GM13977 (cell line): ENCODE data around the gene POLE.

Experiments
- DNase-seq: peaks from one replicate; pipeline ENCODE4 v3.0.0; 2012; ENCODE audit warnings: low spot score
- in situ Hi-C: fragments of 300-500 bp; cut with MboI; formaldehyde crosslinking; loops from one replicate; pipeline ENCODE4 v1.12.0; 2022; ENCODE audit warnings: low sequenced_read_pairs, low pct_unique_long_range_greater_than_20kb, mixed read lengths, inconsistent platforms; ENCODE audit not compliant: unreplicated experiment
- TF ChIP-seq, protein P1 (sequence below): IDR thresholded peaks from 2 replicates; pipeline ENCODE4 v1.5.1; 2012; ENCODE audit warnings: mild to moderate bottlenecking, control low read depth; ENCODE audit not compliant: insufficient read depth; ENCODE audit errors: extremely low read depth, missing control alignments

POLE gene

DNA sequence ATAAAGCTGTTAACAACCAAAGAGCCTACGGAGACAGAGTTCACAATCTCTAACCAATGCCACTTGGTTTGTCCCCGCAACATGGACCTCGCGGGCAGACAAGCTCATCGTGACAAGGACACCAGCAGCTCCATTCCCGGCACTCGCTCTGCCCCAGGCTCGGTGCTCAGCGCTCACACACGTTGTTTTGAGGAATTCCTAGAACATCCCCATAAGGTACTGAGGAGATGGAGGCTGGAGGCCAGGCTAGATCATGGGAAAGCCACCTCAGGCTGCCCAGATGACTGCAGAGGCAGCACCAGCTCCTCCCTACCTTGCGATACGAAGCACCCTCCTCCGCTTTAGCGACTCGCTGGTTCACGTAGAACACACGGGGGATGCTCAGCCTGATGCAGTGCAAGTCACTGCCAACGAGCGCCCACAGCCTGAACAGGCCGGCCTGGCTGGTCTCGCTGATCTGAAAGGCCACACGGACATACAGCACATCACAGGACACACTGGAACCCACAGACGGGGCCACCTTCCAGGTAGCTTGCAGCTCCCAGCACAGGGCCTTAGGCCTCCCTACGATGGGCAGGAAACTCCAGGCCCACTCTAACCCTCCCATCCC lies 38.4 kb downstream of the POLE start:
- TF ChIP-seq, protein P1, sequence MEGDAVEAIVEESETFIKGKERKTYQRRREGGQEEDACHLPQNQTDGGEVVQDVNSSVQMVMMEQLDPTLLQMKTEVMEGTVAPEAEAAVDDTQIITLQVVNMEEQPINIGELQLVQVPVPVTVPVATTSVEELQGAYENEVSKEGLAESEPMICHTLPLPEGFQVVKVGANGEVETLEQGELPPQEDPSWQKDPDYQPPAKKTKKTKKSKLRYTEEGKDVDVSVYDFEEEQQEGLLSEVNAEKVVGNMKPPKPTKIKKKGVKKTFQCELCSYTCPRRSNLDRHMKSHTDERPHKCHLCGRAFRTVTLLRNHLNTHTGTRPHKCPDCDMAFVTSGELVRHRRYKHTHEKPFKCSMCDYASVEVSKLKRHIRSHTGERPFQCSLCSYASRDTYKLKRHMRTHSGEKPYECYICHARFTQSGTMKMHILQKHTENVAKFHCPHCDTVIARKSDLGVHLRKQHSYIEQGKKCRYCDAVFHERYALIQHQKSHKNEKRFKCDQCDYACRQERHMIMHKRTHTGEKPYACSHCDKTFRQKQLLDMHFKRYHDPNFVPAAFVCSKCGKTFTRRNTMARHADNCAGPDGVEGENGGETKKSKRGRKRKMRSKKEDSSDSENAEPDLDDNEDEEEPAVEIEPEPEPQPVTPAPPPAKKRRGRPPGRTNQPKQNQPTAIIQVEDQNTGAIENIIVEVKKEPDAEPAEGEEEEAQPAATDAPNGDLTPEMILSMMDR = no peak

DNA sequence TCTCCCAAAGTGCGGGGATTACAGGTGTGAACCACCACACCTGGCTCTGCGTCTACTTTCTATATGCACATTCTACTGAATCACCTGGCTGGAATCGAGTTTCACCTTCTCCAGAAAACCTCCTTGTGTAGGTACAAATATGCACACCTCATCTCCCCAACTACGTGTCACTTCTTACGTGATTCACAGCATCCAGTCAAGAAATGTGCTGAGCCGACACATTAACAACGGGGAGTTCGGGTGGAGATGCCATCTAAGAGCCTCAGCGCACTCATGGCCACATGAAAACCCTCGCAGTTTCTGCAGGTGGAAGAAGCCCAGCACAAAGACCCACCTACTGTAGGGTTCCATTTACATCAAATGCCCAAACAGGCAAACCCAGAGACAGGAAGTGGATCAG lies 39.3 kb downstream of the POLE start:
- no peak for DNase-seq
- in situ Hi-C loops = no loop called here
- TF ChIP-seq, protein P1 = no peak

More for the DNA sequence above, 38.4 kb downstream of the POLE start:
- in situ Hi-C loops = no loop called here
- DNase-seq = no peak

DNA sequence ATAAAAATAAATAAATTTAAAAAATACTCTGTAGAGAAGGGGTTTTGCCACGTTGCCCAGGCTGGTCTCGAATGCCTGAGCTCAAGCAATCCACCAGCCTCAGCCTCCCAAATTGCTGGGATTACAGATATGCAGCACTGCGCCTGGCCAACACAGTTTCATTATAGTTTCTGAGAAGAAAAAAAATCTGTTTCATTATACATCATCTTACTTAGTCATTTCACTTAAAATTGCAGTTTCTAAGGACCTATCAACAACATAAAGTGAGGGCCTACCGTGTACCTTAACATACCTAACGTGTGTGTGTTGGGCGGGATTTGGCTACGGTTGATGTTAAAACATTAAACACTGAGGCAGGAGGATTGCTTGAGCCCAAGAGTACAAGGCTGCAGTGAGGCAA lies 40.3 kb downstream of the POLE start:
- TF ChIP-seq, protein P1 = no peak
- no peak for DNase-seq
- in situ Hi-C loops = no loop called here

DNA sequence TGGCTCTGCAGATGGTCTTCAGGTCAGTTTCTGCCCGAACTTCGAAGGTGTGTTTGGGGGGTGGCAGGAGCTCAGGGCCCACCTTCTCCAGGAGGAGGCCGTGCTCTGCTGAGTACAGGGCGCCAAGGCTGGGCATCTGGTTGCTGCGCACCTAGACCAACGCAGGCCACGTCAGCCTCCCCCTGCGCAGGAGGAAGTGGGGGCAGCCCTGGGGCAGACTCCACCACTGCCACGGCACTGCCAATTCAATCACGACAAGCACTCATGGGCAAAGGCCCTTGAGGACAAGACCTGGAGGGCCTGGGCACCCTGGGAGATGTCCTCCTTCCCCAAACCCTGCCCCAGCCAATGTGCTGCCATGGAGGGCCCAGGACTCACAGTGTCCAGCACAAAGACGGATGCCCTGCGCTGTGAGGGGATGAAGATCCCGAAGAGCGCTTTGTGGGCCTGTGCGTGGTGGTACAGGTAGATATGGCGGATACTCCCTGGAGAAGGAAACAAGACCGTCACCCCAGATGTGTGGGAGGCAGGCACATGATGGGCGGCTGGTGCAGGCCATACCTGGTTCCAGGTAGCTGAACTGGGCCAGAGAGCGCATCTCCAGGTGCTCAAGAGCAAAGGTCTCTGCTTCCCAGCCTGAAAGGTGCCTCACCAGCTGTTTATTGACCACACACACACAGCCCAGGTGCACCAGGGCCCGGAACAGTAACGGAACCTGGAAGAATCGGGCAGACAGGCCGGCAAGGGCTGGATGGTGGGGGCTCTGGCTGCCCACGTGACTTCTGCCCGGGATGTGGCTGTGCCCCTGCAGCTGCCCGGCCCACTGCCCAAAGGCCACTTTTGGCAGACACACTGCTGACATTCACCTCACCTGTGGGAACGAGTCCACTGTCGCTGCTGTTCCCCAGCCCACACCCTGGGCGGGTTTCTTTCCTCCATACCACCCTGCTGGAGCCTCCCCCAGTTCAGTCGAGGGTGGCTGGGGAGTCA lies 44.0 kb downstream of the POLE start:
- no peak for DNase-seq
- TF ChIP-seq, protein P1 = no peak
- in situ Hi-C loops = no loop called here

DNA sequence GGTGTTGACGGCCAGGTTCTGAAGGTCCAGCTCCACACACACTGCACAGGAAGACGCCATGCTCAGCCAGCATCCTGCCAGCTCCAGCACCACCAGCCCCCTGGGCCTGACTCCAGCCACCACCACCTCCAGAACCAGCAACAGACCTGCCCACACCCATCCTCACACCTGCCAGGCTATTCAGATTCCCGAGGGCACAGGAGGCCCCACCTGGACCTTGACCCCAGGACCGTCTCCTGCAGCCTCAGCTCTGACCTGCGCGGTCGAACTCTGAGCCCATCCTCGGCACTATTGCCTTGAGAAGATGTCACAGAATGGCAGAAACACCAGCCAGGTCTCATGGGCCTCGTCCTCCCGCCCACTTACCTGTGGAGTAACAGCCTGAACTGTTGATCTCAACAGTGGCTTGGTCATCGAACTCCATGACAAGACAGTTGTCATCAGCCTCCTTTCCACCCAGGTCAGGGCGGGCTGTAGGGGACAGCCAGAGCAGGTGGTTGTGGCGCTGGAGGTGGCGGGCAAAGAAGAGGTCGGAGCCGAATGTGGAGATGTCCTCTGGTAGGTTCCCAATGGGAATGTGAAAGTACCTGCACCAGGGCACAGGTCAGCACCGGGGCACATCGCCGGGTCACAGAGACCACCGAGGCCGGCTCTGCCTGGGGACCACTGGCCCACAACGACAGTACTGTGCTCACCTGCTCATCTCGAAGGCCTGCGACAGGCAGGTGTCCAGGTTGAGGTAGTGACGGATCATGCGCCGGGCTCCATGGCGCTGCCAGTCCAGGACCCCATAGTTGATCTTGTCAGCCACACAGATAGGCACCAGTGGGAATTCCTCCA lies 45.1 kb downstream of the POLE start:
- in situ Hi-C loops = no loop called here
- DNase-seq = no peak
- TF ChIP-seq, protein P1 = no peak

DNA sequence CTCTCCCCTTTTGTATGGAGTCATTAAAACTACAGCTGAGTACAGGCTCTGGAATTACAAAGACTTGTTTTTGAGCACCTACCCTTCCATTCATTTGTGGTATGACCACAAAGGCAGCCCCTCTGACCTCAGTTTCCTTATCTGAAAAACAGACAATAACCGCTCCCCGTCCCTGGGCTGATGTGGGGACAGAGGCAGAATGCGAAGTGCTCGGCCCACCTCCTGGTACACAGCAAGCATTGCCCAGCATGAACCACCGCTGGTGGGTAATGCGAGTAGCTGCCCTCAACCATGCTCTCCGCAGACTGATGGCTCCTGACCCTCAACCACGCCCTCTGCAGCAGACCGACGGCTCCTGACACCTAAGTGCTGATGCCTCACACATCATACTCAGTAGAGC lies 46.2 kb downstream of the POLE start:
- no peak for DNase-seq

More for the DNA sequence above, 46.2 kb downstream of the POLE start:
- TF ChIP-seq, protein P1 = no peak
- in situ Hi-C loops = no loop called here
